ENCODE results near the gene NRP1. TPM values are rescaled to one million over a fixed set of nuclear protein-coding genes. Genes with fewer than 3 reads are reported as not detected.

NRP1 gene
- total RNA-seq, 4 donors from 2014 or later = 45.7 to 90.0 (median 57.7) TPM

GRCh38 chr10:33244354-33244967, 90.0 kb downstream of the NRP1 start:
- Histone ChIP-seq H3K4me1 (peaks cover 0 to 24% (median 5%) of the 10 kb centered on the region in 4 donors), H3K27ac (no peak overlapping the region), H3K27me3 (no peaks in the 10 kb centered on the region), H3K4me3 (no peak overlapping the region), H3K36me3 (peaks cover 0 to 6% (median 0%) of the 10 kb centered on the region in 3 donors), H3K9me3 (no peaks in the 10 kb centered on the region)
- no peak for TF ChIP-seq POLR2A (IDR thresholded peaks at IDR 0.05)
- no peak for TF ChIP-seq CTCF (IDR thresholded peaks at IDR 0.05)
- no peak for TF ChIP-seq EP300 (IDR thresholded peaks at IDR 0.05)
- 63 to 72% methylated on average over 2 of the region's 2 CpGs for WGBS, 2 donors
- no peak for DNase-seq (ENCODE audit: low spot score in 2 of 2)

- peaks cover 0 to 6% (median 0%) of the 10 kb centered on the region in 3 donors for H3K36me3 ChIP-seq
- TF ChIP-seq EP300 (IDR thresholded peaks at IDR 0.05) (no peak), POLR2A (IDR thresholded peaks at IDR 0.05) (no peak), CTCF (IDR thresholded peaks at IDR 0.05) (no peak)
- no peak overlapping the region for H3K27ac ChIP-seq
- WGBS, 2 donors = 85 to 90% methylated on average over 2 of the region's 2 CpGs
- no peak overlapping the region for H3K4me3 ChIP-seq
- no peak for DNase-seq (ENCODE audit: low spot score in 2 of 2)
- peaks cover 0 to 21% (median 4%) of the 10 kb centered on the region in 4 donors for H3K4me1 ChIP-seq
- no peaks in the 10 kb centered on the region for H3K9me3 ChIP-seq
- no peaks in the 10 kb centered on the region for H3K27me3 ChIP-seq
Observed at GRCh38 chr10:33243703-33244102, 90.8 kb downstream of the NRP1 start.

DNA sequence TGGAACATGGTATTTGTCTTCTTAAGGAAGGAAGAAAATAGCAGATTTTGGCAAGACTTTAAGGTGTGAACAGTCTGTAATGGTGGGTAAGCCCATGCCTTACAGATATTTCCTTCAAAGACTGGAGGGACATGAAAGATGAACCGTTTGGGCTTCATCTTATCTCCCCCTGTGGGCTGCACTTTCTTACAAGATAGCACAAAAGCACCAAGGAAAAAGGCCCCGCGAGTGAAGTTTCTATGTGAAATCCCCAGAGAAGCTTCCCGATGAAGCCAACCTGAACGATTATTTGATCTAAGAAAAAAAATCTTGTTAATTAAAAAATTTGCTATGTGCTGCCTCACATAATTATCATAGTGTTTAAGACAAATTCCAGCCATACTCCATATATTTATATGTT, 91.5 kb downstream of the NRP1 start:
- no peaks in the 10 kb centered on the region for H3K9me3 ChIP-seq
- no peaks in the 10 kb centered on the region for H3K27me3 ChIP-seq
- no peak overlapping the region for H3K27ac ChIP-seq
- H3K36me3 ChIP-seq = peaks cover 0 to 6% (median 0%) of the 10 kb centered on the region in 3 donors
- WGBS, 2 donors = 86 to 87% methylated on average over 5 of the region's 5 CpGs
- peaks cover 0 to 28% (median 4%) of the 10 kb centered on the region in 4 donors for H3K4me1 ChIP-seq
- TF ChIP-seq CTCF (IDR thresholded peaks at IDR 0.05) (no peak), POLR2A (IDR thresholded peaks at IDR 0.05) (no peak), EP300 (IDR thresholded peaks at IDR 0.05) (no peak)
- no peak for DNase-seq (ENCODE audit: low spot score in 2 of 2)
- H3K4me3 ChIP-seq = no peak overlapping the region

GRCh38 chr10:33241351-33241750, 93.1 kb downstream of the NRP1 start:
- Histone ChIP-seq H3K9me3 (no peaks in the 10 kb centered on the region), H3K27me3 (no peaks in the 10 kb centered on the region), H3K4me3 (no peak overlapping the region), H3K27ac (no peak overlapping the region), H3K4me1 (peaks cover 0 to 34% (median 4%) of the 10 kb centered on the region in 4 donors), H3K36me3 (no peaks in the 10 kb centered on the region)
- DNase-seq (ENCODE audit: low spot score in 2 of 2) = no peak
- TF ChIP-seq CTCF (IDR thresholded peaks at IDR 0.05) (no peak), POLR2A (IDR thresholded peaks at IDR 0.05) (no peak), EP300 (IDR thresholded peaks at IDR 0.05) (no peak)
- WGBS, 2 donors = 51 to 64% methylated on average over 4 of the region's 4 CpGs

DNA sequence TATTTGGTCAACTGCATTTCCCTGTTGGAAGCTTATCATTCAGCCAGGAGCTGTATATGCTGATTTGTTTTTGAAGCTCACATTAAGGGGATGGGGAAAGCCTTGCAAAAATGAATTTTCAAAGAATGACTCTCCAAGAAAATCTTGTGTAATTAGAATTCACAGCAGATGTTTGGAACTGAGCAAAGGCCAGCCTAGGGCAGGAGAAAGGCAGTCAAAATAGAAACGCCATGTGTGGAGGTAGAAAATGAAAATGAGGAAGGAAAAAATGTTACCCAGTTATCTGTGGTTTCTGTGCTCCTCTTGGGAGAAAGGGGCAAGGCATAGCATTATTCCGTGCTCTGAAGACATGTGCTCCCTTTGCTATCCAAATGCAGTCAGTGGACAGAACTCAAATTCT, 93.5 kb downstream of the NRP1 start:
- H3K36me3 ChIP-seq = no peaks in the 10 kb centered on the region
- no peak for TF ChIP-seq POLR2A (IDR thresholded peaks at IDR 0.05)
- TF ChIP-seq CTCF (IDR thresholded peaks at IDR 0.05) = no peak
- TF ChIP-seq EP300 (IDR thresholded peaks at IDR 0.05) = no peak
- no peak for DNase-seq (ENCODE audit: low spot score in 2 of 2)
- H3K9me3 ChIP-seq = no peaks in the 10 kb centered on the region
- H3K4me3 ChIP-seq = no peak overlapping the region
- H3K27ac ChIP-seq = peak overlapping the region in 1 of 4 donors; percentile 5
- H3K4me1 ChIP-seq = peaks cover 0 to 37% (median 5%) of the 10 kb centered on the region in 4 donors
- 46 to 51% methylated on average over 2 of the region's 2 CpGs for WGBS, 2 donors
- no peaks in the 10 kb centered on the region for H3K27me3 ChIP-seq
